Smooth muscle cell (in vitro differentiated cells): ENCODE measurements around the gene MYBPH. TPM values are rescaled to one million over a fixed set of nuclear protein-coding genes. Genes with fewer than 3 reads are reported as not detected.

ENCODE experiments used
- DNase-seq: peaks from one replicate; lab custom pipeline; 2025; ENCODE audit not compliant: unreplicated experiment; lab: John Stamatoyannopoulos, UW
- H2AFZ ChIP-seq: fragments of 200-600 bp; sonication (generic); 2 replicates; pipeline ENCODE4 v1.6.0; 2016; ENCODE audit warnings: antibody characterized with exemption, low read depth, mild to moderate bottlenecking
- H3F3A ChIP-seq: fragments of 200-600 bp; sonication (generic); 2 replicates; pipeline ENCODE4 v1.6.0; 2017; ENCODE audit warnings: antibody characterized with exemption, low read depth
- H3K27ac ChIP-seq: fragments of 200-600 bp; sonication (generic); 2 replicates; pipeline ENCODE4 v1.5.1; 2016; ENCODE audit warnings: low read depth, mild to moderate bottlenecking
- H3K27me3 ChIP-seq: fragments of 200-600 bp; sonication (generic); 2 replicates; pipeline ENCODE4 v1.6.1; 2016; ENCODE audit warnings: low read depth, mild to moderate bottlenecking
- H3K36me3 ChIP-seq: fragments of 200-600 bp; sonication (generic); 2 replicates; pipeline ENCODE4 v1.5.1; 2016; ENCODE audit warnings: low read depth
- H3K4me1 ChIP-seq: fragments of 200-600 bp; sonication (generic); 2 replicates; pipeline ENCODE4 v1.5.1; 2016; ENCODE audit warnings: low read depth
- H3K4me2 ChIP-seq: fragments of 200-600 bp; sonication (generic); 2 replicates; pipeline ENCODE4 v1.6.0; 2016; ENCODE audit warnings: mild to moderate bottlenecking
- H3K4me3 ChIP-seq: fragments of 200-600 bp; sonication (generic); 2 replicates; pipeline ENCODE4 v1.5.1; 2016; ENCODE audit warnings: mild to moderate bottlenecking
- H3K79me2 ChIP-seq: fragments of 200-600 bp; sonication (generic); 2 replicates; pipeline ENCODE4 v1.6.0; 2016; ENCODE audit warnings: low read depth, mild to moderate bottlenecking
- H3K9ac ChIP-seq: fragments of 200-600 bp; sonication (generic); 2 replicates; pipeline ENCODE4 v1.6.0; 2016; ENCODE audit warnings: low read depth
- H3K9me3 ChIP-seq: fragments of 200-600 bp; sonication (generic); replicated peaks from 2 replicates; pipeline ENCODE4 v1.5.1; 2016; ENCODE audit warnings: low read depth
- H4K20me1 ChIP-seq: fragments of 200-600 bp; sonication (generic); 2 replicates; pipeline ENCODE4 v1.6.0; 2016; ENCODE audit warnings: low read depth
- WGBS: methylation state at CpG from one replicate; pipeline ENCODE4 v1.1.7; 2016; ENCODE audit warnings: low lambda C conversion rate; 5-methylcytosine and 5-hydroxymethylcytosine counted together
- polyA plus RNA-seq: library from polyadenylated mRNA; unstranded; fragments of >200 nt; fragmentation: Nextera tagmentation; extraction: Ambion mirVana; gene quantifications from 2 replicates; pipeline ENCODE4 v1.2.1, GENCODE V29; 2016
- total RNA-seq: library from RNA; depleted of rRNA; stranded (reverse); fragments of >200 nt; gene quantifications from 2 replicates; pipeline ENCODE4 v1.2.3, GENCODE V29; 2014
- TF ChIP-seq, protein P1 (sequence below): fragments of 200-600 bp; sonication (generic); IDR thresholded peaks from 2 replicates; pipeline ENCODE4 v1.5.1; 2017; ENCODE audit warnings: borderline replicate concordance, mild to moderate bottlenecking, antibody characterized with exemption; ENCODE audit not compliant: insufficient read depth, poor library complexity, severe bottlenecking

The MYBPH gene
- total and polyA plus RNA-seq, 2 experiments from 2014 or later, result 0.67 to 1.7 TPM

DNA sequence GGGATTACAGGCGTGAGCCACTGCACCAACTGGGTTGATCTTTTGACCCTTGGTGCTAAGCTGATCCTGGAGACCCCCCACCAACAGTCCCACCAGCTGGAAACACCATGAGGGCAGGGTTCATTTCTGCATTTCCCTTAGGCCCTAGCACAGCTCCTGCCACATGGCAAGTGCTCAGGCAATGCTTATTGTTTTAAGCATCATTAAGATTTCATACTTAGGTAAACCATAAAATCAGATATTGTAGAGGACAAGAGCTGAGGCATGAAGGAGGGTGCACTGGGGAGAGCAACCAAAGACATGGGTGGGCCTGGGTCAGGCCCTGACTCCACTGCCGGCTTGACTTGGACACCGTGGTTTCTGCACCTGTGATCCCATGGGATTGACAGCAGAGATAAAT, 36.2 kb upstream of the MYBPH start:
- Histone ChIP-seq H3K4me2 (no peak overlapping the region), H3K9me3 (no peaks in the 10 kb centered on the region), H4K20me1 (no peaks in the 10 kb centered on the region), H3K9ac (no peak overlapping the region), H2AFZ (no peak overlapping the region), H3K27me3 (no peaks in the 10 kb centered on the region), H3K4me1 (no peaks in the 10 kb centered on the region), H3K4me3 (no peak overlapping the region), H3K79me2 (no peaks in the 10 kb centered on the region), H3F3A (peaks cover 4% of the 10 kb centered on the region), H3K27ac (no peak overlapping the region), H3K36me3 (no peaks in the 10 kb centered on the region)
- DNase-seq, result no peak
- 94% methylated on average over 3 of the region's 3 CpGs for WGBS
- TF ChIP-seq, protein P1, sequence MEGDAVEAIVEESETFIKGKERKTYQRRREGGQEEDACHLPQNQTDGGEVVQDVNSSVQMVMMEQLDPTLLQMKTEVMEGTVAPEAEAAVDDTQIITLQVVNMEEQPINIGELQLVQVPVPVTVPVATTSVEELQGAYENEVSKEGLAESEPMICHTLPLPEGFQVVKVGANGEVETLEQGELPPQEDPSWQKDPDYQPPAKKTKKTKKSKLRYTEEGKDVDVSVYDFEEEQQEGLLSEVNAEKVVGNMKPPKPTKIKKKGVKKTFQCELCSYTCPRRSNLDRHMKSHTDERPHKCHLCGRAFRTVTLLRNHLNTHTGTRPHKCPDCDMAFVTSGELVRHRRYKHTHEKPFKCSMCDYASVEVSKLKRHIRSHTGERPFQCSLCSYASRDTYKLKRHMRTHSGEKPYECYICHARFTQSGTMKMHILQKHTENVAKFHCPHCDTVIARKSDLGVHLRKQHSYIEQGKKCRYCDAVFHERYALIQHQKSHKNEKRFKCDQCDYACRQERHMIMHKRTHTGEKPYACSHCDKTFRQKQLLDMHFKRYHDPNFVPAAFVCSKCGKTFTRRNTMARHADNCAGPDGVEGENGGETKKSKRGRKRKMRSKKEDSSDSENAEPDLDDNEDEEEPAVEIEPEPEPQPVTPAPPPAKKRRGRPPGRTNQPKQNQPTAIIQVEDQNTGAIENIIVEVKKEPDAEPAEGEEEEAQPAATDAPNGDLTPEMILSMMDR, result no peak

DNA sequence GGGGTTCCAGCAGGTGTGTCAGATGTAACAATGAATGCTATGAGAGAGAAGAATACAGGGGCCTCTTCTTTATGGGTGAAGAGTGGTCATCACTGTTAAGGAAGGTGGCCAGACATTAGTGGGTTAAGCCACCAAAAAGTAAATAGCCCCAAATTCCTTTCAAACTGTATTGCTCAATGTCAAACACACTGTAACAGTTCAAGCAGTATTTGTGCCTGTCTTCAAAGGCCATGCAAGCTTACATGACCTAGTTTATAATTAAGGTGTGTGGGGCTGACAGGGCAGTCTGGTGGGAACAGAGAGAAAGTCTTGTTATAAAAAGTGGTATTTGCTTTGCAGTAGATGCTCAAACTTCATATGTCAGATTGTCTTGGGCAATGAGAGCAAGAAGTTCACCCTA, 35.4 kb upstream of the MYBPH start:
- TF ChIP-seq, protein P1, result no peak

DNA sequence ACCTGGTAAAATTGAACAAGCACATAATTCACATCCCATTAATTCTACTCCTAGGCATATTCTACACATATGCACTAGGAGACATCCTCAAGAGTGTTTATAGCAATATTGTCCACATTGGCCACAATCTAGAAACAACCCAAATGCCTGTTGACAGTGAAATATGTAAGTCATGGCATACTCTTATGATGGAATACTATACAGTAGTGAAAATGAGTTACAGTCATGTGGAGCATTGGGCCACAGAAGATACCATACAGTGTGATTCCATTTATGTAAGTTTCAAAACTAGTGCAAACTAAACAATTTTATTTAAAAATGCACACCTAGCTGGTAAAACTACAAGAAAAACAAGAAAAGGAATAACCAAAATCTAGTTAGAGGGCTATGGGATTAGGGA, 34.7 kb upstream of the MYBPH start:
- no peak overlapping the region for H3K4me3 ChIP-seq
- H3K27ac ChIP-seq, result no peak overlapping the region
- no peaks in the 10 kb centered on the region for H3K9me3 ChIP-seq
- no peak overlapping the region for H2AFZ ChIP-seq
- no peaks in the 10 kb centered on the region for H3K36me3 ChIP-seq
- H3K4me2 ChIP-seq, result no peak overlapping the region
- H3K9ac ChIP-seq, result no peak overlapping the region
- no peaks in the 10 kb centered on the region for H4K20me1 ChIP-seq
- no peak for DNase-seq
- peaks cover 8% of the 10 kb centered on the region for H3F3A ChIP-seq
- TF ChIP-seq, protein P1, result no peak
- peaks cover 4% of the 10 kb centered on the region for H3K4me1 ChIP-seq
- no peaks in the 10 kb centered on the region for H3K27me3 ChIP-seq
- no peaks in the 10 kb centered on the region for H3K79me2 ChIP-seq

More for the DNA sequence above, 35.4 kb upstream of the MYBPH start:
- no peaks in the 10 kb centered on the region for H3K9me3 ChIP-seq
- DNase-seq, result no peak
- no peak overlapping the region for H3K4me3 ChIP-seq
- H3K27me3 ChIP-seq, result no peaks in the 10 kb centered on the region
- peaks cover 3% of the 10 kb centered on the region for H3K4me1 ChIP-seq
- peaks cover 4% of the 10 kb centered on the region for H3F3A ChIP-seq
- no peak overlapping the region for H2AFZ ChIP-seq
- H3K4me2 ChIP-seq, result no peak overlapping the region
- no peak overlapping the region for H3K27ac ChIP-seq
- no peaks in the 10 kb centered on the region for H3K36me3 ChIP-seq
- no peaks in the 10 kb centered on the region for H4K20me1 ChIP-seq
- H3K79me2 ChIP-seq, result no peaks in the 10 kb centered on the region
- no peak overlapping the region for H3K9ac ChIP-seq

DNA sequence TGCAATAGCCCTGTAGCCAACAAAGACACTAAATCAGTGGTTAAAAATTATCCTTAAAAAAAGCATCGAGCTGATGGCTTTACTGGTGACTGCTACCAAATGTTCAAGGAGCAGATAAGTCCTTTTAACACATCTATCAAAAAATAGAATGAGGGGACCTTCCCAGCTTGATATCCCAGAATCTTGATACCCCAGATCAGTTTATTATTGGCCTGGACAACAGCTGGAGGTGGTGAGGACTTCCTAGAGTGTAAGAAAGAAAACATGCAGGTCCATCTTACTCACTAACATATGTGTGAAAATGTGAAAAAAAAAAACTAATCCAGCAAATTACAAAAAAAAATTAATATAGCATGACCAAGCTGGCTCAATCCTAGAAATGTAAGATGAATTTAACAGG, 32.6 kb upstream of the MYBPH start:
- no peak overlapping the region for H3K4me2 ChIP-seq
- no peak for DNase-seq
- TF ChIP-seq, protein P1, result no peak

More for the DNA sequence above, 32.6 kb upstream of the MYBPH start:
- peak overlapping the region; percentile 44 for H3K27ac ChIP-seq
- no peak overlapping the region for H3K9ac ChIP-seq
- no peaks in the 10 kb centered on the region for H3K36me3 ChIP-seq
- no peaks in the 10 kb centered on the region for H3K9me3 ChIP-seq
- no peaks in the 10 kb centered on the region for H3K79me2 ChIP-seq
- no peaks in the 10 kb centered on the region for H3K27me3 ChIP-seq
- H2AFZ ChIP-seq, result peak overlapping the region; percentile 0
- H4K20me1 ChIP-seq, result no peaks in the 10 kb centered on the region
- no peak overlapping the region for H3K4me3 ChIP-seq
- peaks cover 14% of the 10 kb centered on the region for H3K4me1 ChIP-seq
- H3F3A ChIP-seq, result peaks cover 21% of the 10 kb centered on the region
- 73% methylated on average over 1 of the region's 1 CpG for WGBS
